NCI-H2081 treated with DMSO at 0.1 percent for 48 hours (cell line): ENCODE results near the gene DCHS2.
"Not testable (repeated sequence)": the region's sequence is repeated elsewhere in the genome, so short reads cannot be mapped to it uniquely, and the experiment has no call there.

Source experiments
- DNase-seq: peaks from one replicate; lab custom pipeline; 2025; lab: John Stamatoyannopoulos, UW

The DCHS2 gene

GRCh38 chr4:154217384-154217783 is 274.2 kb downstream of the DCHS2 start:
- not testable (repeated sequence) for DNase-seq

GRCh38 chr4:154211506-154211905 is 280.1 kb downstream of the DCHS2 start:
- DNase-seq = no peak

GRCh38 chr4:154208424-154208823 is 283.2 kb downstream of the DCHS2 start:
- DNase-seq = no peak

- DNase-seq = no peak
These were observed 286.1 kb downstream of the DCHS2 start for GRCh38 chr4:154205471-154205870.

- DNase-seq = no peak
These were observed 296.9 kb downstream of the DCHS2 start for GRCh38 chr4:154194649-154195048.

GRCh38 chr4:154192585-154192984 is 299.0 kb downstream of the DCHS2 start:
- no peak for DNase-seq

- no peak for DNase-seq
These were observed 302.3 kb downstream of the DCHS2 start for GRCh38 chr4:154189346-154189745.

- no peak for DNase-seq
These were observed 304.7 kb downstream of the DCHS2 start for GRCh38 chr4:154186888-154187287.

- DNase-seq = no peak
These were observed 305.6 kb downstream of the DCHS2 start for GRCh38 chr4:154186035-154186434.

GRCh38 chr4:154184238-154184637 is 307.4 kb downstream of the DCHS2 start:
- DNase-seq = no peak

GRCh38 chr4:154183264-154183663 is 308.3 kb downstream of the DCHS2 start:
- DNase-seq = no peak
